Adrenal gland (tissue), 12 donors: ENCODE measurements around the gene ZNF581. TPM values are rescaled to one million over a fixed set of nuclear protein-coding genes. Genes with fewer than 3 reads are reported as not detected.

Experiments used
- DNase-seq, 7 donors: peaks; one replicate each; pipeline ENCODE4 v3.0.0-alpha.2; 2019 to 2020
- H3K27ac ChIP-seq, 5 donors: fragments of 200-600 bp; sonication (generic) in 4 of 5; 1 replicate in 3 of 5; 2 replicates in 2 of 5; pipeline versions ENCODE4 v1.5.1 to v1.8.0; 2016 to 2020; ENCODE audit warnings: mild to moderate bottlenecking in 1 of 5
- H3K27me3 ChIP-seq: fragments of 200-600 bp; 2 replicates; pipeline ENCODE4 v1.8.0; 2021
- H3K36me3 ChIP-seq, 2 donors: fragments of 200-600 bp; replicated peaks in 1 of 2; 1 replicate in 1 of 2; 2 replicates in 1 of 2; pipeline versions ENCODE4 v1.5.1 to v1.8.0; 2018 to 2022
- H3K4me1 ChIP-seq, 2 donors: fragments of 200-600 bp; replicated peaks in 1 of 2; 1 replicate in 1 of 2; 2 replicates in 1 of 2; pipeline versions ENCODE4 v1.5.1 to v1.8.0; 2018 to 2021
- H3K4me3 ChIP-seq, 4 donors: fragments of 200-600 bp; sonication (generic) in 3 of 4; one replicate each; pipeline ENCODE4 v1.5.1; 2016 to 2018
- H3K9me3 ChIP-seq, 3 donors: fragments of 200-600 bp; sonication (generic) in 1 of 3; replicated peaks in 1 of 3; 1 replicate in 2 of 3; 2 replicates in 1 of 3; pipeline versions ENCODE4 v1.5.1 to v1.8.0; 2016 to 2021
- CTCF ChIP-seq, 6 experiments: fragments of 450-650 bp in 4 of 6; fragments of 200-600 bp in 2 of 6; sonication (generic) in 1 of 6; IDR thresholded peaks; 1 replicate in 5 of 6; 2 replicates in 1 of 6; pipeline versions ENCODE4 v1.5.1 to v1.8.0; 2016 to 2021; ENCODE audit warnings: antibody characterized with exemption in 6 of 6, mild to moderate bottlenecking in 2 of 6, moderate library complexity in 1 of 6
- POLR2A ChIP-seq, 2 donors: fragments of 450-650 bp; IDR thresholded peaks; one replicate each; pipeline ENCODE4 v1.6.1; 2017; ENCODE audit warnings: antibody characterized with exemption in 2 of 2, mild to moderate bottlenecking in 2 of 2, moderate library complexity in 1 of 2
- WGBS, 4 donors: extraction: QIAGEN DNeasy Blood & Tissue Kit in 2 of 4; methylation state at CpG; one replicate each; pipeline versions ENCODE4 v1.1.5 to v1.1.7; 2013 to 2017; 5-methylcytosine and 5-hydroxymethylcytosine counted together
- intact Hi-C, 2 donors: fragments of 100-400 bp; cut with DNase I; formaldehyde crosslinking; loops; one replicate each; pipeline versions ENCODE4 v1.14.1 to v1.15.0; 2022 to 2023
- polyA plus RNA-seq, 3 donors: library from polyadenylated mRNA; stranded (reverse); fragments of 200-250 nt in 2 of 3; fragments of 350-450 nt in 1 of 3; fragmentation: Illumina TruSeq in 1 of 3; extraction: RNeasy Lipid Tissue Mini Kit (QIAGEN cat#74804) in 1 of 3; gene quantifications; one replicate each; pipeline ENCODE4 v1.2.3, GENCODE V29; 2013 to 2014
- total RNA-seq, 9 donors: library from RNA; depleted of rRNA in 4 of 9; stranded (reverse); fragments of >200 nt in 4 of 9; fragments of 120-200 nt in 1 of 9; fragmentation: NEBNext Ultra II Directional in 1 of 9; extraction: Animal tissue kit (Norgen Biotek cat#: 25700) in 1 of 9; gene quantifications; one replicate each; pipeline versions ENCODE4 v1.1.0 to v1.2.4, GENCODE V29; 2013 to 2023
- donor health status: healthy with polysubstance abuse.
- donor health status: Bipolar disorder and iron deficiency.
- donor health status: DM: yes; HTN: yes; CAD: no.
- donor health status: DM: no; HTN: no; CAD: no.
- donor health status: DM: no; HTN: no; CAD: no.
- donor health status: DM: yes; HTN: yes; CAD: no.

ZNF581 gene
- total and polyA plus RNA-seq, 12 donors: 8.7 to 55.7 (median 22.7) TPM

DNA sequence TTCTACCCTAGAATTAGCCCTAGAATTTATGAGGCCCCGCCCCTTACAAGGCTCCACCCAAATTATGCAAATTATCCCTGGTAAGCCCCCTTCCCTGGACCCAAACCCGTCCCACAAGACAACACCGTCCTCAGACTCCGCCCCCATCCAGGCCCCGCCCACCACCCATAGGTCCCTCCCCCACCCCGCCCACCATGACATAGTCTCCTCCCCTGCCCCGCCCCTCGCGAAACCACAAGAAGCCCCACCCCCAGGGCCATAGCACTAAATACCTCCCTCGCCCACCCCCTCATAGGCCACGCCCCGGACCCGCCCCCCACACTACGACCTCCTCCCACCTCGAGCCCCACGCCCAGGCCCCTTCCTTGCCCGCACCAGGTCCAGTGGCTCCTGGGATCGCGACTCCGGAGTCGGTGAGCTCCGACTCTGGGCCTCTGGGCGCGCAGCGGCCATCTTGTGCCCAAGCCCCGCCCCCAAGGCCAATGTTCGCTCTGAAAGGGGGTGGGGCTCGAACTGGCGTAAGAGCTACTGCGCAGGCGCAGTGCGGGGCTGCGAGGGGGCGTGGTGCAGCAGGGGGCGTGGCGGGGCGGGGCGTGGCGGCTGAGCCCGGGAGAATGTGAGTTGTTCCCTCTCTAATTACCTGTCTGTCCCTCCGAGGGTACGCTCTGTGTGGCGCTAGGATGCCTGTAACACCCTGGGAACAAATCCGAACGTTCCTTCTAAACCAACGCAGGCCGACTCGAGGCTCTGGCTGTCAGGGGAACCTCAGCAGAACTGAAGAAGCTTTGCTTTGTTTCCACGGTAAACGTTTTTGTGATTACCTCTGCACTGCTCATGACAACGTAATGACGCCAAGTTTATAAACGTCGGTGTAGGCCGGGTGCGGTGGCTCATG, 19.1 kb upstream of the ZNF581 start, which contains the start of gene ZNF784:
ZNF784 (minus strand) TSS at position 458 of the 895 bp plus-strand sequence; CDS start at position 453, 5 bp downstream.
- Histone ChIP-seq H3K4me1 (peaks cover 0 to 25% of the 10 kb centered on the region in 2 donors), H3K27me3 (no peaks in the 10 kb centered on the region), H3K36me3 (peaks cover 0 to 12% of the 10 kb centered on the region in 2 donors), H3K4me3 (peak within 1 kb of the TSS in 3 of 4 donors; percentile 61 to 97 (median 64)), H3K9me3 (no peaks in the 10 kb centered on the region), H3K27ac (peak within 1 kb of the TSS; percentile 91 to 98 (median 95))
- DNase-seq: peak; percentile 91 to 95 (median 94)
- TF ChIP-seq POLR2A (IDR thresholded peaks at IDR 0.05): peak in 1 of 2 donors; percentile 39
- TF ChIP-seq CTCF (IDR thresholded peaks at IDR 0.05): no peak
- WGBS, 4 donors: 0 to 1% (median 1%) methylated on average over 16 to 56 of the region's 56 CpGs
- intact Hi-C loops: no loop called here

- 31 to 39% (median 35%) methylated on average over 11 of the region's 11 CpGs for WGBS, 4 donors
- Histone ChIP-seq H3K27ac (peak overlapping the region in 2 of 5 donors; percentile 95 to 98), H3K9me3 (no peaks in the 10 kb centered on the region), H3K4me1 (peaks cover 0 to 21% of the 10 kb centered on the region in 2 donors), H3K36me3 (peaks cover 0 to 12% of the 10 kb centered on the region in 2 donors), H3K4me3 (peak overlapping the region in 1 of 4 donors; percentile 64), H3K27me3 (no peaks in the 10 kb centered on the region)
- TF ChIP-seq POLR2A (IDR thresholded peaks at IDR 0.05) (no peak), CTCF (IDR thresholded peaks at IDR 0.05) (no peak)
- no peak for DNase-seq
- intact Hi-C loops: no loop called here
Observed at GRCh38 chr19:55625004-55625326, 18.5 kb upstream of the ZNF581 start.

DNA sequence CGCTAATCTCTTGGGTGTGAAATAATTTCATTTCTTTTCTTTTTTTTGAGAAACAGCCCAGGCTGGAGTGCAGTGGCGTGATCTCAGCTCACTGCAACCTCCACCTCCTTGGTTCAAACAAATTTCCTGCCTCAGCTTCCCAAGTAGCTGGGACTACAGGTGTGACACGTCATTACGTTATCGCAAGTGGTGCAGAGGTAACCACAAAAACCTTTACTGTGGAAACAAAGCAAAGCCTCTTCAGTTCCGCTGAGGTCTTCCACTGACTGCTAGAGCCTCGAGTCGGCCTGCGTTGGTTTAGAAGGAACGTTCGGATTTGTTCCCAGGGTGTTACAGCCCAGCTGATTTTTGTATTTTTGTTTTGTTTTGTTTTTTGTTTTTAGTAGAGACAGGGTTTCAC, 17.1 kb upstream of the ZNF581 start:
- Histone ChIP-seq H3K9me3 (no peaks in the 10 kb centered on the region), H3K4me3 (no peak overlapping the region), H3K27ac (no peak overlapping the region), H3K4me1 (peaks cover 0 to 21% of the 10 kb centered on the region in 2 donors), H3K27me3 (no peaks in the 10 kb centered on the region), H3K36me3 (peaks cover 0 to 4% of the 10 kb centered on the region in 2 donors)
- no peak for TF ChIP-seq POLR2A (IDR thresholded peaks at IDR 0.05)
- no peak for TF ChIP-seq CTCF (IDR thresholded peaks at IDR 0.05)
- 87 to 92% (median 89%) methylated on average over 11 of the region's 11 CpGs for WGBS, 4 donors
- no peak for DNase-seq
- intact Hi-C loops: no loop called here

DNA sequence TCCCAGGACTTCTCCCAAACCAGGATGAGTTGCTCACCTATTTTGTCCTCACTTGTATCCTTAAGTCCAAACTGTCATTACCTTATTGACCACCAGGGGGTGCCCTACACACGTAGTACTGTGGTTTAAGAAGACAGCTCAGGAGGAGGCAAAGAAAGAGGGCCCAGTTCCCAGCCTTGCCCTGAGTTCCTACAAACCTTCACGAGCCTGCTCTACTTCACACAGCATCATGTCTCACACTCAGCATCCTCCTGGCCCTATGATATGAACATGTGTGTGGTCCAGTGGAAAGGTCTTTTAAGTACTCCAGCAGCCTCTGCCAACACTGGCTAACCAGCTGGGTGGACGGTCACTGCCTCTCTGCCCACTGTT, 11.0 kb upstream of the ZNF581 start:
- H3K36me3 ChIP-seq: no peaks in the 10 kb centered on the region
- H3K27ac ChIP-seq: peak overlapping the region in 1 of 5 donors; percentile 59
- intact Hi-C loops: loop anchor here in 1 of 2 donors (5.0 kb wide), 1 partner anchor 115 kb away; no protein-coding TSS in a partner anchor
- H3K9me3 ChIP-seq: no peaks in the 10 kb centered on the region
- H3K4me1 ChIP-seq: peaks cover 18 to 20% of the 10 kb centered on the region in 2 donors
- WGBS, 4 donors: 20 to 32% (median 29%) methylated on average over 3 of the region's 3 CpGs
- no peak for TF ChIP-seq POLR2A (IDR thresholded peaks at IDR 0.05)
- TF ChIP-seq CTCF (IDR thresholded peaks at IDR 0.05): peak; percentile 89 to 95 (median 92)
- no peak overlapping the region for H3K4me3 ChIP-seq
- DNase-seq: peak; percentile 92 to 98 (median 95)
- H3K27me3 ChIP-seq: no peaks in the 10 kb centered on the region
